ENCODE measurements around the gene TRAK1.
A peak's percentile ranks its signal among the peaks of the same experiment; 100 is the strongest.

TRAK1 gene

DNA sequence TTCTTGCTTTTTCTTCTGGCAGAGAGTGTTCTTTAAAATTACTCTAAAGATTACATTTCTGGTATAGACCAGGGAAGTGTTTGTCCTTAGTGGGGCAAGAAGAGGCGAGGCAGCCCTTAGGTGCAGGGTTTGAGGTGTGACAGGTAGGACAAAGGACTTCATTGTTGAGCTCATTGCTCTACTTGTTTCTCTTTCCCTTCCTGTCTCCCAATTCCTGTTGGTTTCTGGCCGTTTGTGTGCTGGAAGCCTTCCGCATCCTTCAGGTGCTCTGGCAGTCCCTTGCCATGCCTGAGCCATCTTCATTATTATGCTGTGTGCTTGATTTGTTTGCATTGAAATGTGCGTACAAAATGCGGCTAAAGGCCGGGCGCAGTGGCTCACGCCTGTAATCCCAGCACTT, 89.7 kb downstream of the TRAK1 start:
- H2BK120ac ChIP-seq (ENCODE audit: insufficient read depth, low read length, poor library complexity) = no peak overlapping the region
- no peak overlapping the region for H2AFZ ChIP-seq (ENCODE audit: insufficient read depth, low read length, poor library complexity)
- no peak overlapping the region for H3K4me3 ChIP-seq (ENCODE audit: low read depth, low read length)
- no peak for DNase-seq
- H3K4me2 ChIP-seq (ENCODE audit: low read length) = no peak overlapping the region
- H3K18ac ChIP-seq (ENCODE audit: low read length) = no peak overlapping the region
- no peak overlapping the region for H3K27ac ChIP-seq (ENCODE audit: low read depth, low read length)
- peaks cover 2% of the 10 kb centered on the region for H3K79me2 ChIP-seq (ENCODE audit: control insufficient read depth, insufficient read depth, low read length, poor library complexity)
- H3K23ac ChIP-seq (ENCODE audit: low read length) = peak overlapping the region; percentile 99
- H4K91ac ChIP-seq (ENCODE audit: low read depth, low read length) = no peak overlapping the region
- H3K4me1 ChIP-seq (ENCODE audit: control insufficient read depth in 1 of 2, insufficient read depth in 2 of 2, low read length in 2 of 2) = peaks cover 3 to 13% of the 10 kb centered on the region in 2 experiments
- H3K4ac ChIP-seq (ENCODE audit: low read depth, low read length) = peak overlapping the region; percentile 58
- H2BK5ac ChIP-seq (ENCODE audit: low read depth, low read length, poor library complexity) = no peak overlapping the region
- no peaks in the 10 kb centered on the region for H3K27me3 ChIP-seq (ENCODE audit: insufficient read depth, low read length)
- H3K79me1 ChIP-seq (ENCODE audit: low read length) = no peaks in the 10 kb centered on the region
- no peak overlapping the region for H3K9ac ChIP-seq (ENCODE audit: low read length)
- H4K12ac ChIP-seq (ENCODE audit: low read depth, low read length) = no peak overlapping the region
- H3K14ac ChIP-seq (ENCODE audit: low read length) = no peak overlapping the region
- H3K9me3 ChIP-seq (ENCODE audit: insufficient read depth, low read depth, low read length) = no peaks in the 10 kb centered on the region
- no CpG with 5 or more reads among the region's 8 CpGs for WGBS (ENCODE audit: extremely low coverage, insufficient coverage, insufficient read length)
- H4K8ac ChIP-seq (ENCODE audit: low read depth, low read length) = no peak overlapping the region
- H2BK12ac ChIP-seq (ENCODE audit: low read length) = no peak overlapping the region
- no peak overlapping the region for H2AK5ac ChIP-seq (ENCODE audit: low read length)
- peaks cover 17% of the 10 kb centered on the region in 2 experiments for H3K36me3 ChIP-seq (ENCODE audit: control insufficient read depth in 1 of 2, insufficient read depth in 2 of 2, low read length in 2 of 2)

DNA sequence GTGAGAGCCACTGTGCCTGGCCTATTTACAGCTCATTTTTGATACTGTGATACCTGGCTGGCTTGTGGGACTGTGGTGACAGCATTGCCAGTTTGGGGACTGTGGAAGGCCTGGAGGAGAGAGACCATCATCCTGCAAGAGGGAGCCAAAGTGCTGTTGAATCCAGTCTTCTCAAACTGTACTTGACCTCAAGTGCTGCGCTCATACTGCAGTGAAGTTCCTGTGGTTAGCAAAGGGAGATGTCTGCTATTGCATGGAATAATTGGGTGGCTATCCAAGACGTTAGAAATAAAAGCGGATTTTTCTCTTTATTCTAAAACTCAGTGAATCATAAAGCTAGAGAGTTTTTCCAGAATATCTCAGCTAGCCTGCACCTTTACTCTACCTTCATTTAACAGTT, 91.4 kb downstream of the TRAK1 start:
- H2BK12ac ChIP-seq (ENCODE audit: low read length) = no peak overlapping the region
- no peak overlapping the region for H3K9ac ChIP-seq (ENCODE audit: low read length)
- H3K79me2 ChIP-seq (ENCODE audit: control insufficient read depth, insufficient read depth, low read length, poor library complexity) = peaks cover 2% of the 10 kb centered on the region
- H3K4me2 ChIP-seq (ENCODE audit: low read length) = no peak overlapping the region
- no peak overlapping the region for H2AK5ac ChIP-seq (ENCODE audit: low read length)
- no peak overlapping the region for H3K18ac ChIP-seq (ENCODE audit: low read length)
- no peak overlapping the region for H4K8ac ChIP-seq (ENCODE audit: low read depth, low read length)
- H4K12ac ChIP-seq (ENCODE audit: low read depth, low read length) = no peak overlapping the region
- no peak overlapping the region for H3K27ac ChIP-seq (ENCODE audit: low read depth, low read length)
- H3K27me3 ChIP-seq (ENCODE audit: insufficient read depth, low read length) = no peaks in the 10 kb centered on the region
- H3K4me1 ChIP-seq (ENCODE audit: control insufficient read depth in 1 of 2, insufficient read depth in 2 of 2, low read length in 2 of 2) = peaks cover 3 to 13% of the 10 kb centered on the region in 2 experiments
- DNase-seq = no peak
- peaks cover 12 to 16% of the 10 kb centered on the region in 2 experiments for H3K36me3 ChIP-seq (ENCODE audit: control insufficient read depth in 1 of 2, insufficient read depth in 2 of 2, low read length in 2 of 2)
- no peak overlapping the region for H4K91ac ChIP-seq (ENCODE audit: low read depth, low read length)
- H3K14ac ChIP-seq (ENCODE audit: low read length) = no peak overlapping the region
- H3K9me3 ChIP-seq (ENCODE audit: insufficient read depth, low read depth, low read length) = no peaks in the 10 kb centered on the region
- no CpG with 5 or more reads among the region's 3 CpGs for WGBS (ENCODE audit: extremely low coverage, insufficient coverage, insufficient read length)
- H3K79me1 ChIP-seq (ENCODE audit: low read length) = no peaks in the 10 kb centered on the region
- no peak overlapping the region for H3K4me3 ChIP-seq (ENCODE audit: low read depth, low read length)
- no peak overlapping the region for H2BK120ac ChIP-seq (ENCODE audit: insufficient read depth, low read length, poor library complexity)
- H3K23ac ChIP-seq (ENCODE audit: low read length) = no peak overlapping the region
- H2BK5ac ChIP-seq (ENCODE audit: low read depth, low read length, poor library complexity) = no peak overlapping the region
- H2AFZ ChIP-seq (ENCODE audit: insufficient read depth, low read length, poor library complexity) = no peak overlapping the region
- H3K4ac ChIP-seq (ENCODE audit: low read depth, low read length) = no peak overlapping the region

DNA sequence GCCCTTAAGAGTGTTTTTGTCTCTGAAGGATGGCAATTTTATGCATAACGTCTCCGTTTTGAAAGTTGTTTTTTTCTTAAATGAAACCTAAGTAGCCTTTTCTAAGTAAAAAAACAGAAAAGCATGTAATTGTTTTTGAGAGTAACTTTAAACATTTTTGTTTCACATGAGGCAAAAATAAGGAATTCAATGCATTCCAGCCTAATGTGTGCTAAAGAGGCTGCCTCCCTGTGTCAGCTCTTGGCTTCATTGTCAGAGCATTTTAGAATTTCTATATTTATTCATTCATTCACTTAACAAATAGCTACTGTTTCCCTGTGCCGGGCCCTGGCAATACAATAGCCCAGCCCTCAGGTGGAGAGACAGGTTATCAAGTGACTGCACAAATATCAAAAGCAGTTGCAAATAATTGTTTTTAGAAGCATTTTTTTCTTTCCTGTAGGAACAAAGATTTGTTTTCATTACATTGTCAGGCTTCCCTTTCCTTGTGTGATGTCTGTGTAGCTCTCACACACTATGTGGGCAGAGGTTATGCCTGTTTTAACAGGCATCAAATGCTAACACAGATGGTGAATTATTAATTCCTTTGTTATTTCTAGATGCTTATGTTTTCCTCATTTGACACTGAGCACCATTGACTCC, 93.0 kb downstream of the TRAK1 start:
- Histone ChIP-seq H3K27ac (ENCODE audit: low read depth, low read length) (no peak overlapping the region), H3K9me3 (ENCODE audit: insufficient read depth, low read depth, low read length) (no peaks in the 10 kb centered on the region), H3K79me1 (ENCODE audit: low read length) (no peaks in the 10 kb centered on the region), H4K12ac (ENCODE audit: low read depth, low read length) (no peak overlapping the region), H3K18ac (ENCODE audit: low read length) (no peak overlapping the region), H2BK120ac (ENCODE audit: insufficient read depth, low read length, poor library complexity) (no peak overlapping the region), H3K23ac (ENCODE audit: low read length) (no peak overlapping the region), H3K27me3 (ENCODE audit: insufficient read depth, low read length) (no peaks in the 10 kb centered on the region), H3K4me2 (ENCODE audit: low read length) (no peak overlapping the region), H4K91ac (ENCODE audit: low read depth, low read length) (no peak overlapping the region), H3K14ac (ENCODE audit: low read length) (no peak overlapping the region), H4K8ac (ENCODE audit: low read depth, low read length) (no peak overlapping the region), H3K79me2 (ENCODE audit: control insufficient read depth, insufficient read depth, low read length, poor library complexity) (peaks cover 2% of the 10 kb centered on the region), H2BK12ac (ENCODE audit: low read length) (no peak overlapping the region), H2AK5ac (ENCODE audit: low read length) (no peak overlapping the region), H3K4me3 (ENCODE audit: low read depth, low read length) (no peak overlapping the region), H2AFZ (ENCODE audit: insufficient read depth, low read length, poor library complexity) (no peak overlapping the region), H3K4ac (ENCODE audit: low read depth, low read length) (no peak overlapping the region), H2BK5ac (ENCODE audit: low read depth, low read length, poor library complexity) (no peak overlapping the region), H3K4me1 (ENCODE audit: control insufficient read depth in 1 of 2, insufficient read depth in 2 of 2, low read length in 2 of 2) (peaks cover 3 to 7% of the 10 kb centered on the region in 2 experiments), H3K9ac (ENCODE audit: low read length) (no peak overlapping the region), H3K36me3 (ENCODE audit: control insufficient read depth in 1 of 2, insufficient read depth in 2 of 2, low read length in 2 of 2) (peaks cover 11 to 16% of the 10 kb centered on the region in 2 experiments)
- no peak for DNase-seq
- no CpG with 5 or more reads among the region's 3 CpGs for WGBS (ENCODE audit: extremely low coverage, insufficient coverage, insufficient read length)

DNA sequence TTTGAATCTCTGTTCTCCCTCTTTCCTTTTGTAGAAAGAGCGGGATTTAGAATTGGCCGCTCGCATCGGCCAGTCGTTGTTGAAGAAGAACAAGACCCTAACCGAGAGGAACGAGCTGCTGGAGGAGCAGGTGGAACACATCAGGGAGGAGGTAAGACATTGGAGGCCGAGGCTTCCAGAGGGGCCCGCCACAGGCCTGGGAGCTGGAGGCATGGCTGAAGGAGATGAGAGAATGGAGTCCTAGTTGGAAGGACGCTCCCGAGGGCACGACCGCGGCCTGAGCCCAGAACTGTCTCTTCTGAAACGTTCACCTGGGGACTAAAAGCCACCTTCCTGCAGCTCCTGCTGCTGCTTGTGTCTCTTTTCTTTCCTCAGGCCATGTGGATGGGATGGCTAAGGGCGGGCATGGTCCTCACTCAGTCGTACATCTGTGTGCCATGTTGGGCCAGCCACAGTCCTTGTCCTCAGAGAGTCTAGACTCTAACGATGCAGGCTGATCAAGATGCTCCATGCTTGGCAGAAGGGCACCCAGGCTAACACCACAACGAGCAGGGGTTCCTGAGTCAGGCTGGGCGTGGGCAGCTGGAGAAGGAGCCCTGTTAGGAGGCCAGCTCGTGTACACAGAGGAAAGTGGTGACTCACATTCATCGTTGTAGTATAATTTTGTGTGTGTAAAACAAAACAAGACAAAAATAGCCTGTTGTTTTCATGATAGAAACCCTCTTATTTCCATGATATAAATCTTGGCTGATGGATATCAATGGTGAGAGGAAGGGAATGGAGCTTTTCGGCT, 93.7 kb downstream of the TRAK1 start:
- Histone ChIP-seq H2AK5ac (ENCODE audit: low read length) (no peak overlapping the region), H3K36me3 (ENCODE audit: control insufficient read depth in 1 of 2, insufficient read depth in 2 of 2, low read length in 2 of 2) (peaks cover 13 to 18% of the 10 kb centered on the region in 2 experiments), H3K4me3 (ENCODE audit: low read depth, low read length) (no peak overlapping the region), H2AFZ (ENCODE audit: insufficient read depth, low read length, poor library complexity) (no peak overlapping the region), H3K18ac (ENCODE audit: low read length) (no peak overlapping the region), H3K23ac (ENCODE audit: low read length) (no peak overlapping the region), H3K79me2 (ENCODE audit: control insufficient read depth, insufficient read depth, low read length, poor library complexity) (peaks cover 2% of the 10 kb centered on the region), H2BK12ac (ENCODE audit: low read length) (no peak overlapping the region), H2BK120ac (ENCODE audit: insufficient read depth, low read length, poor library complexity) (no peak overlapping the region), H3K4me2 (ENCODE audit: low read length) (no peak overlapping the region), H2BK5ac (ENCODE audit: low read depth, low read length, poor library complexity) (no peak overlapping the region), H4K91ac (ENCODE audit: low read depth, low read length) (no peak overlapping the region), H3K79me1 (ENCODE audit: low read length) (no peaks in the 10 kb centered on the region), H3K4ac (ENCODE audit: low read depth, low read length) (no peak overlapping the region), H3K9ac (ENCODE audit: low read length) (no peak overlapping the region), H4K8ac (ENCODE audit: low read depth, low read length) (no peak overlapping the region), H3K27ac (ENCODE audit: low read depth, low read length) (no peak overlapping the region), H3K14ac (ENCODE audit: low read length) (no peak overlapping the region), H4K12ac (ENCODE audit: low read depth, low read length) (no peak overlapping the region), H3K27me3 (ENCODE audit: insufficient read depth, low read length) (no peaks in the 10 kb centered on the region), H3K4me1 (ENCODE audit: control insufficient read depth in 1 of 2, insufficient read depth in 2 of 2, low read length in 2 of 2) (peaks cover 3% of the 10 kb centered on the region in 2 experiments), H3K9me3 (ENCODE audit: insufficient read depth, low read depth, low read length) (no peaks in the 10 kb centered on the region)
- no CpG with 5 or more reads among the region's 23 CpGs for WGBS (ENCODE audit: extremely low coverage, insufficient coverage, insufficient read length)
- no peak for DNase-seq

All from trophoblast cell (in vitro differentiated cells and primary cell).